MCF 10A (cell line): ENCODE measurements around the gene MVP. TPM values are rescaled to one million over a fixed set of nuclear protein-coding genes. Genes with fewer than 3 reads are reported as not detected.
"Not testable (repeated sequence)": the region's sequence is repeated elsewhere in the genome, so short reads cannot be mapped to it uniquely, and the experiment has no call there.

Experiments
- BruUV-seq: library from RNA; stranded (reverse); fragments of 400-500 nt; replicated peaks from 2 replicates; lab custom pipeline; 2021; lab: Mats Ljungman, UMichigan
- CTCF ChIA-PET: fragments of 300-600 bp; sonication (Branson Sonifier 250); formaldehyde crosslinking; extraction: SDS; loops from one replicate; lab custom pipeline; 2021; ENCODE audit warnings: antibody characterized with exemption, inconsistent platforms; lab: Yijun Ruan, JAX
- POLR2A ChIA-PET: fragments of 300-600, 350-650 bp; sonication (Branson Sonifier 250); formaldehyde crosslinking; extraction: SDS; loops from one replicate; lab custom pipeline; 2020; ENCODE audit warnings: antibody characterized with exemption, inconsistent platforms; lab: Yijun Ruan, JAX
- DNase-seq: peaks from one replicate; pipeline ENCODE4 v3.0.0-alpha.2; 2018; ENCODE audit not compliant: unreplicated experiment
- H3K27ac Mint-ChIP-seq: one replicate; pipeline ENCODE4 v1.8.0; 2022; ENCODE audit warnings: mild to moderate bottlenecking, low read depth, mixed read lengths; ENCODE audit not compliant: unreplicated experiment
- H3K27me3 Mint-ChIP-seq: one replicate; pipeline ENCODE4 v1.8.0; 2022; ENCODE audit warnings: mixed read lengths; ENCODE audit not compliant: insufficient read depth, unreplicated experiment
- H3K36me3 Mint-ChIP-seq: one replicate; pipeline ENCODE4 v1.8.0; 2022; ENCODE audit warnings: mild to moderate bottlenecking, moderate library complexity, mixed read lengths; ENCODE audit not compliant: insufficient read depth, unreplicated experiment
- H3K4me1 Mint-ChIP-seq: one replicate; pipeline ENCODE4 v1.8.0; 2022; ENCODE audit warnings: mixed read lengths; ENCODE audit not compliant: insufficient read depth, unreplicated experiment
- H3K4me3 Mint-ChIP-seq: one replicate; pipeline ENCODE4 v1.8.0; 2022; ENCODE audit warnings: mild to moderate bottlenecking, moderate library complexity, mixed read lengths; ENCODE audit not compliant: unreplicated experiment
- H3K9me3 Mint-ChIP-seq: one replicate; pipeline ENCODE4 v1.8.0; 2022; ENCODE audit warnings: mixed read lengths; ENCODE audit not compliant: unreplicated experiment
- intact Hi-C: fragments of 100-400 bp; cut with micrococcal nuclease; formaldehyde crosslinking; loops from 2 replicates; pipeline ENCODE4 v1.14.1; 2022
- total RNA-seq: library from RNA; stranded (reverse); gene quantifications from 2 replicates; pipeline ENCODE4 v1.2.3, GENCODE V29; 2022
- TF ChIP-seq, protein P1 (sequence below): fragments of 200-600 bp; IDR thresholded peaks from one replicate; pipeline ENCODE4 v1.8.0; 2022; ENCODE audit warnings: antibody characterized with exemption, mild to moderate bottlenecking; ENCODE audit not compliant: unreplicated experiment

Gene MVP
- total RNA-seq, 1 experiment from 2014 or later, result 56.5 TPM

GRCh38 chr16:29877266-29877961, 57.2 kb downstream of the MVP start:
- no peak overlapping the region for H3K4me3 Mint-ChIP-seq
- intact Hi-C loops, result no loop called here
- no peaks in the 10 kb centered on the region for H3K9me3 Mint-ChIP-seq
- DNase-seq, result peak; percentile 17
- peaks cover 10% of the 10 kb centered on the region for H3K27me3 Mint-ChIP-seq
- H3K36me3 Mint-ChIP-seq, result peaks cover 7% of the 10 kb centered on the region
- H3K4me1 Mint-ChIP-seq, result no peaks in the 10 kb centered on the region
- ChIA-PET POLR2A (no interaction called here), CTCF (interaction anchor here (0.5 to 1.0 kb wide), 3 partner anchors 11 to 28 kb away, joined by 3 to 6 read pairs (median 3); no protein-coding TSS in a partner anchor)
- no peak overlapping the region for H3K27ac Mint-ChIP-seq
- TF ChIP-seq, protein P1, sequence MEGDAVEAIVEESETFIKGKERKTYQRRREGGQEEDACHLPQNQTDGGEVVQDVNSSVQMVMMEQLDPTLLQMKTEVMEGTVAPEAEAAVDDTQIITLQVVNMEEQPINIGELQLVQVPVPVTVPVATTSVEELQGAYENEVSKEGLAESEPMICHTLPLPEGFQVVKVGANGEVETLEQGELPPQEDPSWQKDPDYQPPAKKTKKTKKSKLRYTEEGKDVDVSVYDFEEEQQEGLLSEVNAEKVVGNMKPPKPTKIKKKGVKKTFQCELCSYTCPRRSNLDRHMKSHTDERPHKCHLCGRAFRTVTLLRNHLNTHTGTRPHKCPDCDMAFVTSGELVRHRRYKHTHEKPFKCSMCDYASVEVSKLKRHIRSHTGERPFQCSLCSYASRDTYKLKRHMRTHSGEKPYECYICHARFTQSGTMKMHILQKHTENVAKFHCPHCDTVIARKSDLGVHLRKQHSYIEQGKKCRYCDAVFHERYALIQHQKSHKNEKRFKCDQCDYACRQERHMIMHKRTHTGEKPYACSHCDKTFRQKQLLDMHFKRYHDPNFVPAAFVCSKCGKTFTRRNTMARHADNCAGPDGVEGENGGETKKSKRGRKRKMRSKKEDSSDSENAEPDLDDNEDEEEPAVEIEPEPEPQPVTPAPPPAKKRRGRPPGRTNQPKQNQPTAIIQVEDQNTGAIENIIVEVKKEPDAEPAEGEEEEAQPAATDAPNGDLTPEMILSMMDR, result no peak
- BruUV-seq, result no TSS peak

DNA sequence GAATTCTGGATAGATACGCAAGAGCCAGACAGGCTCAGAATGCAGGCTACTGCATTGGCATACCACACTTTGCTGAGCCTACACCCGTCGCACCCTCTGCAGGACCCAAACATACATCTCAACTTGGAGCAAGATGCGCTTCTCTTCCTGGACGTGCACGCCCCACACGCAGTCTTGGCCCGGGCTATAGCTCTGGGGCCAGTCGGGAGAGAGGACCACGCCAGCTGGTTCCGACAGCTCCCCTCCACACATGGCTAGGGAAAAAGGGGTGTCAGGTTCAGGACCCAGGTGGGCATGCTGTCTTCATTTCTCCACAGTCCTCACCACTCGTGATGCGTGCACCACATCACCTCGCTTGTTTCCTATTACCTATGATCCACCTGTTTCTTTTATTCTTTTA, 57.9 kb downstream of the MVP start:
- H3K4me1 Mint-ChIP-seq, result no peaks in the 10 kb centered on the region
- intact Hi-C loops, result no loop called here
- CTCF ChIA-PET, result interaction anchor here (0.5 to 1.0 kb wide), 2 partner anchors 12 to 14 kb away, joined by 3 to 6 read pairs; no protein-coding TSS in a partner anchor
- H3K36me3 Mint-ChIP-seq, result peaks cover 7% of the 10 kb centered on the region
- DNase-seq, result no peak
- POLR2A ChIA-PET, result no interaction called here
- TF ChIP-seq, protein P1, result no peak
- no peak overlapping the region for H3K27ac Mint-ChIP-seq
- BruUV-seq, result no TSS peak
- peaks cover 10% of the 10 kb centered on the region for H3K27me3 Mint-ChIP-seq
- H3K9me3 Mint-ChIP-seq, result no peaks in the 10 kb centered on the region
- no peak overlapping the region for H3K4me3 Mint-ChIP-seq

- BruUV-seq, result no TSS peak
- H3K27ac Mint-ChIP-seq, result no peak overlapping the region
- H3K4me3 Mint-ChIP-seq, result no peak overlapping the region
- H3K4me1 Mint-ChIP-seq, result no peaks in the 10 kb centered on the region
- CTCF ChIA-PET, result no interaction called here
- H3K36me3 Mint-ChIP-seq, result peaks cover 7% of the 10 kb centered on the region
- TF ChIP-seq, protein P1, result no peak
- intact Hi-C loops, result no loop called here
- DNase-seq, result no peak
- peaks cover 4% of the 10 kb centered on the region for H3K27me3 Mint-ChIP-seq
- POLR2A ChIA-PET, result interaction anchor here (0.8 kb wide), 1 partner anchor 17 kb away, joined by 3 read pairs; no protein-coding TSS in a partner anchor
- H3K9me3 Mint-ChIP-seq, result no peaks in the 10 kb centered on the region
Observed at GRCh38 chr16:29881050-29881449, 60.8 kb downstream of the MVP start.

DNA sequence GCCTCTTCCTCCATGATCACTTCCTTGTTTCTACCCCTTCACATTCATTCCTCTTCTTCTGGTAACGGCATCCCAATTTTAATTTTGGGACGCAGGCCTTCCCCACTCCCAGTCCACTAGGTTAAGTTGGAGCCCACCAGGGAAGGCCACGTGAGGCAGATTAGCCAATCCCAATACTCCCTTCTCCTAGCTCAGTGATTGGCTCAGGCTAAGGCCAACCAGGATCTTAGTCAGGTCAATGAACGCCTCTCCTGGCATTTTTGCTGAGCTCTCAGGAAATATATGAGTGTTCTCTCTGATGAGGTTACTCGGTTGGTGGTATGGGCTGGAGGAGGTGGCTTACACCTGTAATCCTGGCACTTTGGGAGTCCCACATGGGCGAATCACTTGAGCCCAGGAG, 63.7 kb downstream of the MVP start:
- intact Hi-C loops, result no loop called here
- Mint-ChIP-seq H3K36me3 (no peaks in the 10 kb centered on the region), H3K27me3 (no peaks in the 10 kb centered on the region), H3K4me1 (no peaks in the 10 kb centered on the region), H3K4me3 (no peak overlapping the region), H3K9me3 (no peaks in the 10 kb centered on the region), H3K27ac (no peak overlapping the region)
- no TSS peak for BruUV-seq
- TF ChIP-seq, protein P1, result no peak
- ChIA-PET POLR2A (interaction anchor here (0.7 kb wide), 1 partner anchor 10 kb away, joined by 4 read pairs; no protein-coding TSS in a partner anchor), CTCF (no interaction called here)
- DNase-seq, result no peak

GRCh38 chr16:29889372-29889771, 69.1 kb downstream of the MVP start:
- DNase-seq, H3K4me1 Mint-ChIP-seq, H3K36me3 Mint-ChIP-seq, H3K27me3 Mint-ChIP-seq, H3K9me3 Mint-ChIP-seq, H3K27ac Mint-ChIP-seq, H3K4me3 Mint-ChIP-seq, BruUV-seq, intact Hi-C loops: not testable (repeated sequence)
- POLR2A ChIA-PET, result interaction anchor here (0.6 kb wide), 1 partner anchor 61 kb away, joined by 3 read pairs; no protein-coding TSS in a partner anchor
- CTCF ChIA-PET, result interaction anchor here (0.6 to 1.2 kb wide), 4 partner anchors 10 to 191 kb away, joined by 3 to 5 read pairs (median 4); partner anchors contain the start of gene ASPHD1
